ENCODE results near the gene FAM117A.

- TF ChIP-seq HDAC6 (IDR thresholded peaks at IDR 0.05; ENCODE audit: low read depth, low read length) (no peak), CTCF (IDR thresholded peaks at IDR 0.05; ENCODE audit: control extremely low read depth in 1 of 3, insufficient read depth in 1 of 3, low read depth in 1 of 3, low read length in 3 of 3) (no peak), PHF8 (conservative IDR thresholded peaks at IDR 0.05; ENCODE audit: low read depth, low read length) (no peak), TAF7 (optimal IDR thresholded peaks at IDR 0.05; ENCODE audit: borderline replicate concordance, low read depth, low read length) (no peak), CHD1 (IDR thresholded peaks at IDR 0.05; ENCODE audit: low read depth, low read length) (no peak), TEAD4 (IDR thresholded peaks at IDR 0.05; ENCODE audit: low read depth, low read length) (no peak), CEBPB (IDR thresholded peaks at IDR 0.05; ENCODE audit: low read depth, low read length) (no peak), BRCA1 (IDR thresholded peaks at IDR 0.05; ENCODE audit: low read depth, low read length) (no peak), POLR2AphosphoS5 (IDR thresholded peaks at IDR 0.05; ENCODE audit: low read depth, low read length) (no peak)
These were observed 93.3 kb downstream of the FAM117A start for GRCh38 chr17:49670641-49671040.

Measured in H1 (cell line).